GM23338 (cell line): Measurements from ENCODE around the gene SLC66A3. TPM values are rescaled to one million over a fixed set of nuclear protein-coding genes. Genes with fewer than 3 reads are reported as not detected.

Experiments used
- ATAC-seq: fragments of 200-7000 bp; cut with Tn5 transposase; 3 replicates; pipeline ENCODE4 v1.9.1; 2020
- DNase-seq: peaks from one replicate; pipeline ENCODE4 v3.0.0-alpha.2; 2015; ENCODE audit warnings: low spot score
- H2AFZ ChIP-seq: fragments of 200-600 bp; sonication (generic); 2 replicates; pipeline ENCODE4 v1.8.0; 2016; ENCODE audit warnings: antibody characterized with exemption, mild to moderate bottlenecking, moderate library complexity
- H3F3A ChIP-seq: fragments of 200-600 bp; sonication (generic); replicated peaks from 2 replicates; pipeline ENCODE4 v1.8.0; 2017; ENCODE audit warnings: antibody characterized with exemption, mixed run types, low read depth
- H3K27ac ChIP-seq: fragments of 200-600 bp; sonication (generic); 2 replicates; pipeline ENCODE4 v1.6.1; 2016; ENCODE audit warnings: low read depth
- H3K27me3 ChIP-seq: fragments of 200-600 bp; sonication (generic); 2 replicates; pipeline ENCODE4 v1.8.0; 2016; ENCODE audit warnings: mild to moderate bottlenecking, mixed run types, moderate library complexity; ENCODE audit not compliant: insufficient read depth
- H3K36me3 ChIP-seq: fragments of 200-600 bp; sonication (generic); 2 replicates; pipeline ENCODE4 v1.8.0; 2016; ENCODE audit warnings: mild to moderate bottlenecking; ENCODE audit not compliant: insufficient read depth
- H3K4me1 ChIP-seq: fragments of 200-600 bp; sonication (generic); 2 replicates; pipeline ENCODE4 v1.8.0; 2016; ENCODE audit warnings: mild to moderate bottlenecking, moderate library complexity; ENCODE audit not compliant: insufficient read depth
- H3K4me2 ChIP-seq: fragments of 200-600 bp; sonication (generic); 2 replicates; pipeline ENCODE4 v1.7.1; 2017; ENCODE audit warnings: mixed run types
- H3K4me3 ChIP-seq: fragments of 200-600 bp; sonication (generic); 2 replicates; pipeline ENCODE4 v1.6.1; 2016; ENCODE audit warnings: mixed run types
- H3K79me2 ChIP-seq: fragments of 200-600 bp; sonication (generic); replicated peaks from 2 replicates; pipeline ENCODE4 v1.8.0; 2017; ENCODE audit warnings: mild to moderate bottlenecking; ENCODE audit not compliant: insufficient read depth
- H3K9me2 ChIP-seq: fragments of 200-600 bp; sonication (generic); 2 replicates; pipeline ENCODE4 v1.8.0; 2017; ENCODE audit not compliant: insufficient read depth
- H4K20me1 ChIP-seq: fragments of 200-600 bp; sonication (generic); replicated peaks from 2 replicates; pipeline ENCODE4 v1.8.0; 2017; ENCODE audit warnings: mild to moderate bottlenecking; ENCODE audit not compliant: insufficient read depth
- H3K27ac Mint-ChIP-seq: 2 replicates; pipeline ENCODE4 v1.8.0; 2020; ENCODE audit warnings: inconsistent platforms, mild to moderate bottlenecking, moderate library complexity, mixed read lengths
- H3K27me3 Mint-ChIP-seq: 3 replicates; pipeline ENCODE4 v1.8.0; 2022; ENCODE audit warnings: low read depth, mild to moderate bottlenecking, moderate library complexity, mixed read lengths, inconsistent platforms; ENCODE audit not compliant: insufficient read depth, poor library complexity
- H3K36me3 Mint-ChIP-seq: 3 replicates; pipeline ENCODE4 v1.8.0; 2021; ENCODE audit warnings: low read depth, mild to moderate bottlenecking, inconsistent platforms, moderate library complexity, mixed read lengths
- H3K4me1 Mint-ChIP-seq: 3 replicates; pipeline ENCODE4 v1.8.0; 2020; ENCODE audit warnings: mild to moderate bottlenecking, inconsistent platforms, mixed read lengths
- H3K4me3 Mint-ChIP-seq: 3 replicates; pipeline ENCODE4 v1.8.0; 2021; ENCODE audit warnings: moderate library complexity, mild to moderate bottlenecking, inconsistent platforms, mixed read lengths
- H3K9me3 Mint-ChIP-seq: 3 replicates; pipeline ENCODE4 v1.8.0; 2020; ENCODE audit warnings: moderate library complexity, mild to moderate bottlenecking, inconsistent platforms, mixed read lengths
- CREB1 ChIP-seq: fragments of 250-450 bp; sonication (Bioruptor Pico); IDR thresholded peaks from 2 replicates; pipeline ENCODE4 v1.5.0; 2020; ENCODE audit warnings: low read depth, mild to moderate bottlenecking, moderate library complexity
- JUNB ChIP-seq: IDR thresholded peaks from one replicate; pipeline ENCODE4 v1.6.1; 2016; ENCODE audit warnings: antibody characterized with exemption; ENCODE audit not compliant: unreplicated experiment
- NANOG ChIP-seq: IDR thresholded peaks from 2 replicates; pipeline ENCODE4 v1.6.1; 2016; ENCODE audit warnings: antibody characterized with exemption, borderline replicate concordance
- POLR2AphosphoS5 ChIP-seq: IDR thresholded peaks from 2 replicates; pipeline ENCODE4 v1.6.1; 2016; ENCODE audit warnings: antibody characterized with exemption, low read depth
- REST ChIP-seq: IDR thresholded peaks from one replicate; pipeline ENCODE4 v1.6.1; 2018; ENCODE audit warnings: antibody characterized with exemption; ENCODE audit not compliant: unreplicated experiment
- STAT1 ChIP-seq: IDR thresholded peaks from one replicate; pipeline ENCODE4 v1.6.1; 2016; ENCODE audit warnings: antibody characterized with exemption; ENCODE audit not compliant: unreplicated experiment
- ZNF114 ChIP-seq: fragments of 250-450 bp; sonication (Bioruptor Pico); IDR thresholded peaks from 2 replicates; pipeline ENCODE4 v1.5.0; 2020; ENCODE audit warnings: mild to moderate bottlenecking, moderate library complexity
- ZNF462 ChIP-seq: fragments of 250-450 bp; sonication (Bioruptor Pico); IDR thresholded peaks from 2 replicates; pipeline ENCODE4 v1.5.0; 2020; ENCODE audit warnings: mild to moderate bottlenecking, moderate library complexity
- polyA plus RNA-seq: library from polyadenylated mRNA; unstranded; fragments of >200 nt; fragmentation: Nextera tagmentation; extraction: Ambion mirVana; gene quantifications from 2 replicates; pipeline ENCODE4 v1.2.1, GENCODE V29; 2016
- total RNA-seq: library from RNA; depleted of rRNA; stranded (reverse); fragments of >200 nt; shearing (Covaris generic); gene quantifications from 2 replicates; pipeline ENCODE4 v1.2.3, GENCODE V29; 2014
- TF ChIP-seq, protein P1 (sequence below): IDR thresholded peaks from 2 replicates; pipeline ENCODE4 v1.6.1; 2016; ENCODE audit warnings: antibody characterized with exemption
- TF ChIP-seq, protein P2 (sequence below), 2 experiments: fragments of 200-600 bp in 1 of 2; sonication (generic) in 1 of 2; conservative IDR thresholded peaks; 2 replicates each; pipeline versions ENCODE4 v1.5.1 to v1.6.1; 2016 to 2017; ENCODE audit warnings: antibody characterized with exemption in 2 of 2, low read depth in 2 of 2, mild to moderate bottlenecking in 2 of 2, moderate library complexity in 1 of 2

The SLC66A3 gene
- total and polyA plus RNA-seq, 2 experiments from 2014 or later, result 13.7 to 18.4 TPM

DNA sequence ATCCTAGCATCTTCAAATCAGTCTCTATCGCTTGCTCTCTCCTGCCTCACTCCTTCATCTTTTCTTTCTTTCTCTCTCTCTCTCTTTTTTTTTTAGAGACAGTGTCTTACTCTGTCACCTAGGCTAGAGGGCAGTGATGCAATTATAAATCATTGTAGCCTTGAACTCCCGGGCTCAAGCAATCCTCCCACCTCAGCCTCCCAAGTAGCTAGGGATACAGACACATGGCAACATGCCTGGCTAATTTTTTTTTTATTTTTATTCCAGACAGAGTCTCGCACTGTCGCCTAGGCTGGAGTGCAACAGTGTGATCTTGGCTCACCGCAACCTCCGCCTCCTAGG is 10.6 kb upstream of the SLC66A3 start:
- Mint-ChIP-seq H3K4me3 (no peak overlapping the region), H3K4me1 (no peaks in the 10 kb centered on the region), H3K27me3 (peaks cover 16% of the 10 kb centered on the region), H3K27ac (no peak overlapping the region), H3K36me3 (peaks cover 3% of the 10 kb centered on the region; the same call in 1 of the 3 replicates), H3K9me3 (peaks cover 4% of the 10 kb centered on the region; the same call in 1 of the 3 replicates)
- H3K4me3 ChIP-seq, result no peak overlapping the region
- H3K4me2 ChIP-seq, result no peak overlapping the region
- no peak for ATAC-seq
- no peaks in the 10 kb centered on the region for H3F3A ChIP-seq
- H3K27ac ChIP-seq, result no peak overlapping the region
- H3K36me3 ChIP-seq, result no peaks in the 10 kb centered on the region
- no peaks in the 10 kb centered on the region for H3K9me2 ChIP-seq
- no peaks in the 10 kb centered on the region for H3K79me2 ChIP-seq
- no peaks in the 10 kb centered on the region for H4K20me1 ChIP-seq
- no peak overlapping the region for H2AFZ ChIP-seq
- TF ChIP-seq ZNF114 (CRISPR knock-in tag), result no peak
- no peak for TF ChIP-seq ZNF462 (CRISPR knock-in tag)
- DNase-seq, result no peak
- H3K4me1 ChIP-seq, result no peaks in the 10 kb centered on the region
- H3K27me3 ChIP-seq, result no peaks in the 10 kb centered on the region

DNA sequence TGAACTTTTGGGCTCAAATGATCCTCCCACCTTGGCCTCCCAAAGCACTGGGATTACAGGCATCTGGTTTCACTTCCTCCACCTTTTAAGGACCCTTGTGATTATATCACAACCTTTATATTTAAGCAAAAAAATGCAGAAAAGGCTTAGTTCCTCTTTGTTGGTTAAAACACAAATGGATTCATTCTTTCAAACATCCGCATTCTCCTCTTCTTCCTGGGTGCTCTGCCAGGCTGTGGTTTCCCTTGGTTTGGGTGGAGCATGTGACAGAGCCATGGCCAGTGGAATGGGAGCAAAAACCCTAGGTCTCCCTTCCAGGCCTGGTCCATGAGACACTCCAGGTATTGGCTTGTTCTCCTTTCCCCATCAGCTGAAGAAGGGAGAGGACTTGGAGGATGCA is 9.9 kb upstream of the SLC66A3 start:
- Mint-ChIP-seq H3K4me1 (no peaks in the 10 kb centered on the region), H3K36me3 (peaks cover 3% of the 10 kb centered on the region; the same call in 1 of the 3 replicates), H3K27me3 (peaks cover 16% of the 10 kb centered on the region), H3K9me3 (peaks cover 4% of the 10 kb centered on the region; the same call in 1 of the 3 replicates), H3K27ac (no peak overlapping the region), H3K4me3 (no peak overlapping the region)
- no peak for DNase-seq
- no peak for ATAC-seq
- Histone ChIP-seq H3K4me3 (no peak overlapping the region), H4K20me1 (no peaks in the 10 kb centered on the region), H3K4me2 (no peak overlapping the region), H3K9me2 (no peaks in the 10 kb centered on the region), H3F3A (no peaks in the 10 kb centered on the region), H3K4me1 (no peaks in the 10 kb centered on the region), H3K36me3 (no peaks in the 10 kb centered on the region), H3K27ac (no peak overlapping the region), H2AFZ (no peak overlapping the region), H3K79me2 (no peaks in the 10 kb centered on the region), H3K27me3 (no peaks in the 10 kb centered on the region)
- TF ChIP-seq ZNF114 (CRISPR knock-in tag) (no peak), STAT1 (no peak), CREB1 (CRISPR knock-in tag) (no peak), POLR2AphosphoS5 (no peak), REST (no peak), JUNB (no peak), NANOG (no peak)
- TF ChIP-seq, protein P1, sequence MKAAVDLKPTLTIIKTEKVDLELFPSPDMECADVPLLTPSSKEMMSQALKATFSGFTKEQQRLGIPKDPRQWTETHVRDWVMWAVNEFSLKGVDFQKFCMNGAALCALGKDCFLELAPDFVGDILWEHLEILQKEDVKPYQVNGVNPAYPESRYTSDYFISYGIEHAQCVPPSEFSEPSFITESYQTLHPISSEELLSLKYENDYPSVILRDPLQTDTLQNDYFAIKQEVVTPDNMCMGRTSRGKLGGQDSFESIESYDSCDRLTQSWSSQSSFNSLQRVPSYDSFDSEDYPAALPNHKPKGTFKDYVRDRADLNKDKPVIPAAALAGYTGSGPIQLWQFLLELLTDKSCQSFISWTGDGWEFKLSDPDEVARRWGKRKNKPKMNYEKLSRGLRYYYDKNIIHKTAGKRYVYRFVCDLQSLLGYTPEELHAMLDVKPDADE, result no peak
- TF ChIP-seq, protein P2, sequence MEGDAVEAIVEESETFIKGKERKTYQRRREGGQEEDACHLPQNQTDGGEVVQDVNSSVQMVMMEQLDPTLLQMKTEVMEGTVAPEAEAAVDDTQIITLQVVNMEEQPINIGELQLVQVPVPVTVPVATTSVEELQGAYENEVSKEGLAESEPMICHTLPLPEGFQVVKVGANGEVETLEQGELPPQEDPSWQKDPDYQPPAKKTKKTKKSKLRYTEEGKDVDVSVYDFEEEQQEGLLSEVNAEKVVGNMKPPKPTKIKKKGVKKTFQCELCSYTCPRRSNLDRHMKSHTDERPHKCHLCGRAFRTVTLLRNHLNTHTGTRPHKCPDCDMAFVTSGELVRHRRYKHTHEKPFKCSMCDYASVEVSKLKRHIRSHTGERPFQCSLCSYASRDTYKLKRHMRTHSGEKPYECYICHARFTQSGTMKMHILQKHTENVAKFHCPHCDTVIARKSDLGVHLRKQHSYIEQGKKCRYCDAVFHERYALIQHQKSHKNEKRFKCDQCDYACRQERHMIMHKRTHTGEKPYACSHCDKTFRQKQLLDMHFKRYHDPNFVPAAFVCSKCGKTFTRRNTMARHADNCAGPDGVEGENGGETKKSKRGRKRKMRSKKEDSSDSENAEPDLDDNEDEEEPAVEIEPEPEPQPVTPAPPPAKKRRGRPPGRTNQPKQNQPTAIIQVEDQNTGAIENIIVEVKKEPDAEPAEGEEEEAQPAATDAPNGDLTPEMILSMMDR (conservative IDR thresholded peaks at IDR 0.05; ENCODE audit: low read depth in 2 of 2), result no peak
